Caco-2 (cell line): ENCODE measurements around the gene ARHGAP18. TPM values are rescaled to one million over a fixed set of nuclear protein-coding genes. Genes with fewer than 3 reads are reported as not detected.

Experiments
- BruUV-seq: library from RNA; stranded (reverse); fragments of 400-500 nt; replicated peaks from 2 replicates; lab custom pipeline; 2021; lab: Mats Ljungman, UMichigan
- CTCF ChIA-PET: fragments of 300-600 bp; sonication (Branson Sonifier 250); formaldehyde crosslinking; loops from one replicate; lab custom pipeline; 2022; ENCODE audit warnings: antibody characterized with exemption; lab: Charles Lee
- POLR2A ChIA-PET: fragments of 300-600 bp; sonication (Branson Sonifier 250); formaldehyde crosslinking; loops from one replicate; lab custom pipeline; 2022; ENCODE audit warnings: antibody characterized with exemption; lab: Charles Lee
- DNase-seq, 2 experiments: peaks; one replicate each; pipeline versions ENCODE4 v3.0.0 to v3.0.0-alpha.2; 2020 to 2022
- H3K27me3 ChIP-seq: replicated peaks from 2 replicates; pipeline ENCODE4 v1.6.0; 2011; ENCODE audit warnings: low read length; ENCODE audit not compliant: control insufficient read depth, insufficient read depth
- H3K36me3 ChIP-seq: 2 replicates; pipeline ENCODE4 v1.5.1; 2011; ENCODE audit warnings: low read length; ENCODE audit not compliant: control insufficient read depth, insufficient read depth
- H3K4me1 ChIP-seq: fragments of 250-450 bp; sonication (Bioruptor Pico); 2 replicates; pipeline ENCODE4 v1.5.1; 2020; ENCODE audit warnings: mild to moderate bottlenecking
- H3K4me3 ChIP-seq: 2 replicates; pipeline ENCODE4 v1.5.1; 2011; ENCODE audit warnings: low read depth, mild to moderate bottlenecking, control low read depth, low read length
- H3K9me3 ChIP-seq: fragments of 250-450 bp; sonication (Bioruptor Pico); 2 replicates; pipeline ENCODE4 v1.5.1; 2020; ENCODE audit warnings: mild to moderate bottlenecking, moderate library complexity
- H3K27ac Mint-ChIP-seq: one replicate; pipeline ENCODE4 v1.8.0; 2022; ENCODE audit warnings: mixed read lengths; ENCODE audit not compliant: unreplicated experiment
- H3K27me3 Mint-ChIP-seq: one replicate; pipeline ENCODE4 v1.8.0; 2022; ENCODE audit warnings: mixed read lengths; ENCODE audit not compliant: insufficient read depth, unreplicated experiment
- H3K36me3 Mint-ChIP-seq: one replicate; pipeline ENCODE4 v1.8.0; 2022; ENCODE audit warnings: mild to moderate bottlenecking, mixed read lengths; ENCODE audit not compliant: insufficient read depth, unreplicated experiment
- H3K4me1 Mint-ChIP-seq: one replicate; pipeline ENCODE4 v1.8.0; 2022; ENCODE audit warnings: low read depth, mixed read lengths; ENCODE audit not compliant: unreplicated experiment
- H3K4me3 Mint-ChIP-seq: one replicate; pipeline ENCODE4 v1.8.0; 2022; ENCODE audit warnings: mild to moderate bottlenecking, moderate library complexity, mixed read lengths; ENCODE audit not compliant: unreplicated experiment
- H3K9me3 Mint-ChIP-seq: one replicate; pipeline ENCODE4 v1.8.0; 2022; ENCODE audit warnings: mixed read lengths; ENCODE audit not compliant: unreplicated experiment
- intact Hi-C: fragments of 100-400 bp; cut with micrococcal nuclease; formaldehyde crosslinking; loops from one replicate; pipeline ENCODE4 v1.10.0; 2022; ENCODE audit not compliant: unreplicated experiment
- total RNA-seq: library from RNA; stranded (reverse); gene quantifications from 2 replicates; pipeline ENCODE4 v1.2.3, GENCODE V29; 2022
- TF ChIP-seq, protein P1 (sequence below), 2 experiments: fragments of 200-600 bp in 1 of 2; IDR thresholded peaks; 1 replicate in 1 of 2; 2 replicates in 1 of 2; pipeline versions ENCODE4 v1.5.1 to v1.8.0; 2011 to 2022; ENCODE audit warnings: antibody characterized with exemption in 1 of 2, control low read depth in 1 of 2, inconsistent platforms in 1 of 2, low read depth in 1 of 2, low read length in 1 of 2, mild to moderate bottlenecking in 1 of 2, moderate library complexity in 1 of 2; ENCODE audit not compliant: insufficient read depth in 1 of 2, severe bottlenecking in 1 of 2, unreplicated experiment in 1 of 2

Gene ARHGAP18
- total RNA-seq, 1 experiment from 2014 or later, result 15.0 TPM

DNA sequence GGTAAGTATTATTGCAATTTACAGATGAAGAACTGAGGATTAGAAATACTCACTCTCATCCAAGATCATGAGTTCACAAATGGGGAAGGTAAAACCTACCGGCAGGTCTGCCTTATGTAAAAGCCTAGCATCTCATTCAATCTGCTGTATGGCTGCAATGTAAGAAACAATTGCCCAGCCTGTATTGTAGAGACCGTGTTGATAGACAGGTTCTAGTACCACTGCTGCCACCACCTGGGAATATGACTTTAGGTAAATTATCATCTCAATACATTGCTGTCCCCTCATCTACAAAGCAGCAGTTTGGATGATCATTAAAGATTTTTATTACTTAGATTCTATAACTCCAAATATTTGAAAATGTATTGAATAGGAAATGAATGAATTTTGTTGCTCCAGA lies 23.3 kb upstream of the ARHGAP18 start:
- CTCF ChIA-PET, result no interaction called here
- H3K9me3 ChIP-seq, result no peaks in the 10 kb centered on the region
- Mint-ChIP-seq H3K27ac (no peak overlapping the region), H3K4me3 (no peak overlapping the region), H3K36me3 (no peaks in the 10 kb centered on the region), H3K4me1 (peaks cover 25% of the 10 kb centered on the region), H3K9me3 (no peaks in the 10 kb centered on the region), H3K27me3 (no peaks in the 10 kb centered on the region)
- H3K36me3 ChIP-seq, result no peaks in the 10 kb centered on the region
- no peaks in the 10 kb centered on the region for H3K27me3 ChIP-seq
- H3K4me1 ChIP-seq, result peaks cover 24% of the 10 kb centered on the region
- POLR2A ChIA-PET, result no interaction called here
- H3K4me3 ChIP-seq, result no peak overlapping the region
- intact Hi-C loops, result no loop called here
- no TSS peak for BruUV-seq
- DNase-seq, result no peak
- TF ChIP-seq, protein P1, sequence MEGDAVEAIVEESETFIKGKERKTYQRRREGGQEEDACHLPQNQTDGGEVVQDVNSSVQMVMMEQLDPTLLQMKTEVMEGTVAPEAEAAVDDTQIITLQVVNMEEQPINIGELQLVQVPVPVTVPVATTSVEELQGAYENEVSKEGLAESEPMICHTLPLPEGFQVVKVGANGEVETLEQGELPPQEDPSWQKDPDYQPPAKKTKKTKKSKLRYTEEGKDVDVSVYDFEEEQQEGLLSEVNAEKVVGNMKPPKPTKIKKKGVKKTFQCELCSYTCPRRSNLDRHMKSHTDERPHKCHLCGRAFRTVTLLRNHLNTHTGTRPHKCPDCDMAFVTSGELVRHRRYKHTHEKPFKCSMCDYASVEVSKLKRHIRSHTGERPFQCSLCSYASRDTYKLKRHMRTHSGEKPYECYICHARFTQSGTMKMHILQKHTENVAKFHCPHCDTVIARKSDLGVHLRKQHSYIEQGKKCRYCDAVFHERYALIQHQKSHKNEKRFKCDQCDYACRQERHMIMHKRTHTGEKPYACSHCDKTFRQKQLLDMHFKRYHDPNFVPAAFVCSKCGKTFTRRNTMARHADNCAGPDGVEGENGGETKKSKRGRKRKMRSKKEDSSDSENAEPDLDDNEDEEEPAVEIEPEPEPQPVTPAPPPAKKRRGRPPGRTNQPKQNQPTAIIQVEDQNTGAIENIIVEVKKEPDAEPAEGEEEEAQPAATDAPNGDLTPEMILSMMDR (IDR thresholded peaks at IDR 0.05; ENCODE audit: insufficient read depth in 1 of 2, low read depth in 1 of 2, low read length in 1 of 2, severe bottlenecking in 1 of 2, unreplicated experiment in 1 of 2), result no peak

DNA sequence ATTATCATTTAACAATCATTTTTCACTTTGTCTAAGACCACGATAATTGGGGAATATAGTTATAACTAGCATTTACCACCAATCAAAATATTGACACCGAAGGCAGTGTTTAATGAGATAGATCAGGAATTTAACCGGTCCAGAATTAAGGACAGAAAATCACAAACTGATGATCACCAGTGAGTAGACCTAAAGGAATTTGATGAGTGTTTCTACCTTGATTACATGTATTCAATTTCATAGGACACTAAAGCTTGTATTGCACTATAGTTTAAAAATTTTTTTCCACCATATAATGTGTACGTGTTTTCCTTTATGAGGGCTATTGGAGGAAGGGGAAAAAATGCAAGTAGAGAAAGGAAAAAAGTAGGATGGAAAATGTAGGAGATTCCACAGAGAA lies 22.6 kb upstream of the ARHGAP18 start:
- peaks cover 25% of the 10 kb centered on the region for H3K4me1 Mint-ChIP-seq
- H3K4me1 ChIP-seq, result peaks cover 24% of the 10 kb centered on the region
- H3K36me3 ChIP-seq, result no peaks in the 10 kb centered on the region
- H3K9me3 ChIP-seq, result no peaks in the 10 kb centered on the region
- no peaks in the 10 kb centered on the region for H3K9me3 Mint-ChIP-seq
- TF ChIP-seq, protein P1 (IDR thresholded peaks at IDR 0.05; ENCODE audit: insufficient read depth in 1 of 2, low read depth in 1 of 2, low read length in 1 of 2, severe bottlenecking in 1 of 2, unreplicated experiment in 1 of 2), result no peak
- CTCF ChIA-PET, result interaction anchor here (3.2 kb wide), 1 partner anchor 23 kb away, joined by 15 read pairs; the partner anchor contains the start of gene ARHGAP18
- intact Hi-C loops, result no loop called here
- no peak overlapping the region for H3K27ac Mint-ChIP-seq
- POLR2A ChIA-PET, result no interaction called here
- no TSS peak for BruUV-seq
- no peaks in the 10 kb centered on the region for H3K27me3 Mint-ChIP-seq
- H3K27me3 ChIP-seq, result no peaks in the 10 kb centered on the region
- H3K4me3 Mint-ChIP-seq, result no peak overlapping the region
- DNase-seq, result no peak
- H3K4me3 ChIP-seq, result no peak overlapping the region
- H3K36me3 Mint-ChIP-seq, result no peaks in the 10 kb centered on the region

DNA sequence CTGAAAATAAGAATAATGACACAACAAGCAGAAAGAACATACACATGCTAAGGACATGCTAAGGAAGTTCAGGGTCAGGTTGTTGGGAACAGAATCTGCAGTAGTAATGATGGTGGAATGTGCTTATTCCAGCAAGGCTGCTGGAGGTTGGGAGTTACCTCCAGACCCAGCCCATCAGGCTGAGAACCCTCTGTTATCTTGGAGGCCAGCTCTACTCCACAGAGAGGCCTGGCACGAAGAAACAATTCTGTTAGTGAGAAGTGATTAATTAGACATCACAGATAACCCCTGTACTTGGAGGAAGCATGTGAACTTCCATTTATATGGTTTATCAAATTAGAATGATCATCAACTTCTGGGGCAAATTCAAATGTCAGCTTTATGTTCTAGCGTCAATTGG lies 22.1 kb upstream of the ARHGAP18 start:
- peaks cover 25% of the 10 kb centered on the region for H3K4me1 Mint-ChIP-seq
- Histone ChIP-seq H3K9me3 (no peaks in the 10 kb centered on the region), H3K27me3 (no peaks in the 10 kb centered on the region), H3K4me1 (peaks cover 24% of the 10 kb centered on the region), H3K4me3 (no peak overlapping the region), H3K36me3 (no peaks in the 10 kb centered on the region)
- POLR2A ChIA-PET, result no interaction called here
- no peaks in the 10 kb centered on the region for H3K27me3 Mint-ChIP-seq
- H3K36me3 Mint-ChIP-seq, result no peaks in the 10 kb centered on the region
- BruUV-seq, result no TSS peak
- no peak for DNase-seq
- intact Hi-C loops, result no loop called here
- CTCF ChIA-PET, result interaction anchor here (0.9 to 3.2 kb wide), 5 partner anchors 23 to 289 kb away, joined by 3 to 15 read pairs (median 10); partner anchors contain the start of gene ARHGAP18
- no peak overlapping the region for H3K27ac Mint-ChIP-seq
- no peak overlapping the region for H3K4me3 Mint-ChIP-seq
- TF ChIP-seq, protein P1 (IDR thresholded peaks at IDR 0.05; ENCODE audit: insufficient read depth in 1 of 2, low read depth in 1 of 2, low read length in 1 of 2, severe bottlenecking in 1 of 2, unreplicated experiment in 1 of 2), result no peak
- H3K9me3 Mint-ChIP-seq, result no peaks in the 10 kb centered on the region
